SH-SY5Y (cell line): Measurements from ENCODE around the gene PPT2.

ENCODE experiments used
- GATA2 ChIP-seq: IDR thresholded peaks from 2 replicates; pipeline ENCODE4 v1.6.1; 2011; ENCODE audit warnings: mild to moderate bottlenecking, low read depth, low read length
- GATA3 ChIP-seq: IDR thresholded peaks from 2 replicates; pipeline ENCODE4 v1.6.1; 2011; ENCODE audit warnings: low read depth, mild to moderate bottlenecking, low read length, moderate library complexity

- TF ChIP-seq GATA3 (no peak), GATA2 (no peak)
These were observed 6.4 kb upstream of the PPT2 start for GRCh38 chr6:32147401-32148132.
